ENCODE results near the gene TP53BP2.

TP53BP2 gene

DNA sequence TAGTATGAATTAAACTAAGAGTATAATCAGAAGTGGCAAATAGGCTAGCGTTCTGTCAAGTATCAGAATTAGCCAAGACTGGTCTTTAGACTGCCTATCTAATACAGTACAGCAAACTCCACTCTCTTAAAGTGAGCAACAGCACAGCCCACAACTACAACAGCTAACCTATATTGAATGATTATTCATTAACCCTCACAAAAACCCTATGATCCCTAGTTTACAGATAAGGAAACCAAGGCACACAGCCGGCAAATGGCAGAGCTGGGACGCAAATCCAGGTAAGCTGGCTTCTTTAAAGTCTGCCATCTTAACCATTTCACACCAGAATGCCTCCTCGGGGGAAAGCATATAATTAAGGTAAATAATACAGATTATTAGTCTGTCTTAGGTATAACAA is 52.0 kb downstream of the TP53BP2 start:
- H3K4me3 ChIP-seq (ENCODE audit: low read depth, low read length), result no peak overlapping the region
- TF ChIP-seq, protein P1, sequence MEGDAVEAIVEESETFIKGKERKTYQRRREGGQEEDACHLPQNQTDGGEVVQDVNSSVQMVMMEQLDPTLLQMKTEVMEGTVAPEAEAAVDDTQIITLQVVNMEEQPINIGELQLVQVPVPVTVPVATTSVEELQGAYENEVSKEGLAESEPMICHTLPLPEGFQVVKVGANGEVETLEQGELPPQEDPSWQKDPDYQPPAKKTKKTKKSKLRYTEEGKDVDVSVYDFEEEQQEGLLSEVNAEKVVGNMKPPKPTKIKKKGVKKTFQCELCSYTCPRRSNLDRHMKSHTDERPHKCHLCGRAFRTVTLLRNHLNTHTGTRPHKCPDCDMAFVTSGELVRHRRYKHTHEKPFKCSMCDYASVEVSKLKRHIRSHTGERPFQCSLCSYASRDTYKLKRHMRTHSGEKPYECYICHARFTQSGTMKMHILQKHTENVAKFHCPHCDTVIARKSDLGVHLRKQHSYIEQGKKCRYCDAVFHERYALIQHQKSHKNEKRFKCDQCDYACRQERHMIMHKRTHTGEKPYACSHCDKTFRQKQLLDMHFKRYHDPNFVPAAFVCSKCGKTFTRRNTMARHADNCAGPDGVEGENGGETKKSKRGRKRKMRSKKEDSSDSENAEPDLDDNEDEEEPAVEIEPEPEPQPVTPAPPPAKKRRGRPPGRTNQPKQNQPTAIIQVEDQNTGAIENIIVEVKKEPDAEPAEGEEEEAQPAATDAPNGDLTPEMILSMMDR (IDR thresholded peaks at IDR 0.05; ENCODE audit: borderline replicate concordance, insufficient read depth, low read depth, low read length), result no peak

DNA sequence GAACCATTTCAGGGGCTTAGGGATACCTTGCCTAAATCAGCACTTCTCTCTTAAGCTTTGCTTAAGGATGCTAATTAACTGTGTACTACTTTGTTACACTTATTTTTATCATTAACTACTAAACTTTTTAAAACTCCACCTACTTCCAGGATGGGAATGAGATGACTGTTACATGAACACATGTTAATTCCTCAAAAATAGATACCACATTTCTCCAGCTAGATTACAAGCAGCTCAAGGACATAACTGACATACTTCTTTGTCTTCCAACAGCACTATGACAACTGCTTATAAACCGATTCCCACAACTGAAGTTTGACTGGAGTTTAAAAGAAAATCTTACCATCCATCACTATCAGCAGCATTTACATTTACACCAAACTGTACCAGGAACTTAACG is 53.7 kb downstream of the TP53BP2 start:
- H3K4me3 ChIP-seq (ENCODE audit: low read depth, low read length), result no peak overlapping the region
- TF ChIP-seq, protein P1 (IDR thresholded peaks at IDR 0.05; ENCODE audit: borderline replicate concordance, insufficient read depth, low read depth, low read length), result no peak

DNA sequence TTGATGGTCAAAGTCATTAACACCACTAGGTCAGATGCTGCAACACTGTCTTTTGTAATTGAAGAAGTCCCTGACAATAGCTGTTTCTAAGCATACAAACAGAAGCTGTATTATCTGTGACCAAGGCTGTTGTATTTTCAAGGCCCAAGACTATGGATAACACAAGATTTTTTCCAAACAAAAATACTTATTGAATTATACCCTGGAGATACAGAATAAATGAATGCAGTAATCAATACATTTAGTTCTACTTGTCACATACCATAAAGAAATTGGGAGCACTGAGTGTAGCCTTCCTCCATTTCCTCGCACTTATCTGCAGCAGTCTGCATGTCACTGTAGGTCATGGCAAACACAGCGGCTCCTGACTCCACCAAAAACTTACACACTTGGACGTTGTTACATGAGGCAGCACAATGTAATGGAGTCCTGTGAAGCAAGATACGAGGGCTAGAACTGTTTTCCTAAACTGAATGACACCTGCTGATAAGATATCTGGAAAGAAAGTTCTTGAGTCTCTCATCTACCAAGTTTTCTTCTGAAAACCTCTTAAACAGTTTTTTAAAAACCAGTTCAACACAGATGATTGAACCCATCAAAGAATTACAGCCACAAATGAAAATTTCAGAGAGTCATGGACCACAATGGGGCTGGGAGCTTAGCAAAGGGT is 56.9 kb downstream of the TP53BP2 start:
- TF ChIP-seq, protein P1 (IDR thresholded peaks at IDR 0.05; ENCODE audit: borderline replicate concordance, insufficient read depth, low read depth, low read length), result no peak
- H3K4me3 ChIP-seq (ENCODE audit: low read depth, low read length), result no peak overlapping the region

DNA sequence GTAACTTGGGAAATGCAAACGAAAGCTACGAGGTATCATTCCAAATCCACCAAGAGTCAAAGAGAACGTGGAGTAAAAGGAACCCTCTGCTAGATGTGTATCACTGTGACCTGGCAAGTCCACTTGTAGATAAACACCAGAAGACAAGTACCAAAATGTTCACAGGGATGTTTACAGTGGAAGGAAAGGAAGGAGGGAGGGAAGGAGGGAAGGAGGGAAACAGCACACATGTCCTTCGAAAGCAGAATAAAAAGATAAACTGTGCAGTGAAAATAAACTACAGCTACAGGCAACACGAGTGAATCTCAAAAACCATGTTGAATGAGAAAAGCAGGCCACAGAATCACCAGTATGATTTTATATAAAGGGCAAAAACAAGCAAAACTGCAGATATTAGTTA is 59.9 kb downstream of the TP53BP2 start:
- no peak overlapping the region for H3K4me3 ChIP-seq (ENCODE audit: low read depth, low read length)

DNA sequence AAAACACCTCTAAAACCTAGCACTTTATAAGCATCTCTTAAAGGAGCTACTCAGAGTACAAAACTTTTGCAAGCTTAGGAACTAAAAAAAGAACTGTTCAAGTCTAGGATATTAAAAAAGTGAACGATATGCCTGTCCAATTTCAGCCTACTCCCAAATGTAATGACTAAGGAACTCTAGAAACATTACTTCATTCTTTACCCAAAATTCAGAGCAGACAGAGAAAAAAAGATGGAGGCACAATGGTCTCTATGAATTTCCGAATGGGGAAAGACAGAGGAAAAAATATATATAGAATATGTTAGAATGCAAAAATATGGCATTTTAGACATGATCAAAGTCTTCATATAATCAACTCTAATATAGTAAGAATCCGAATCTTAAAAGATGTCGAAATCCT is 61.2 kb downstream of the TP53BP2 start:
- H3K4me3 ChIP-seq (ENCODE audit: low read depth, low read length), result no peak overlapping the region
- TF ChIP-seq, protein P1 (IDR thresholded peaks at IDR 0.05; ENCODE audit: borderline replicate concordance, insufficient read depth, low read depth, low read length), result no peak

More for the DNA sequence above, 59.9 kb downstream of the TP53BP2 start:
- TF ChIP-seq, protein P1 (IDR thresholded peaks at IDR 0.05; ENCODE audit: borderline replicate concordance, insufficient read depth, low read depth, low read length), result no peak

DNA sequence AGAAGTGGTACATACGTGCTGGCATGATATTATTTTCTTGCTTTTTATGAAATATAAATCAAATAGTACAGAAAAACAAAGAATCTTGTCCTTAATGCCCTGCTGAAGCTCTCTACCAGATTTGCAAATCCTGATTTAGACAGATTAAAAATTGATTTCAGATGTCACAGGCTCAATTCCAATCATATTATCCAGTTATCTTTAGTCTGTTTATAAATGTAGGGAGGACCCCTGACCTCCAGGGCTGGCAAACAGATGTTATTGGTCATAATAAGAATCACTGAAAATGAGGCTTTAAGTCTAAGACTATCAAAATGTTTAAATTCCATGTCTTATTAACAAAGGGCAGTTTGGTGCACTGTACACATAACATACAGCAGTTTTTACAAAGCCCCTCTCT is 62.1 kb downstream of the TP53BP2 start:
- H3K4me3 ChIP-seq (ENCODE audit: low read depth, low read length), result no peak overlapping the region
- TF ChIP-seq, protein P1 (IDR thresholded peaks at IDR 0.05; ENCODE audit: borderline replicate concordance, insufficient read depth, low read depth, low read length), result no peak

DNA sequence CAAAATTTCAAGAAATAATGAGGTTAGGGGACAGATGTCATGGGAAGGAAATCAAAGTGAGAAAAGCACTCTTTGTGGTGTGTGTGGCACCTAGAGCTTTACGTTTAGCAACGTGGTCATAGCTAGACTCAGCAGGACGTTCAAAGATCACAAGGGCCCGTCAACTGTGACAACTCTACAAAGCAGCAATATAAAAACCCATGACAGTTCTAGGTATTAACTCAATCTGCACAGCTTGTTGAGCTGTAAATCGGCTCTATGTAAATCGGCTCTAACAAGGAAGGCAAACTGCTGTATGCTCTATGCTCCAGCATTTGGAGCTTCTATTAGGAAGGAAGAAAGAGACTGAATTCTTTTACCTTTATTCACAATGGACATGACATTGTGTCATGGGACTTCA is 64.8 kb downstream of the TP53BP2 start:
- H3K4me3 ChIP-seq (ENCODE audit: low read depth, low read length), result no peak overlapping the region
- TF ChIP-seq, protein P1 (IDR thresholded peaks at IDR 0.05; ENCODE audit: borderline replicate concordance, insufficient read depth, low read depth, low read length), result no peak

All from GM12875 (cell line).